K562 (cell line): ENCODE results near the gene PGBD1. TPM values are rescaled to one million over a fixed set of nuclear protein-coding genes. Genes with fewer than 3 reads are reported as not detected.

ENCODE experiments used
- ELF2 ChIP-seq: fragments of 250-450 bp; sonication (Bioruptor Pico); IDR thresholded peaks from 2 replicates; pipeline ENCODE4 v1.5.0; 2021; ENCODE audit warnings: mild to moderate bottlenecking
- ELF4 ChIP-seq: fragments of 450-650 bp; formaldehyde crosslinking; IDR thresholded peaks from 2 replicates; pipeline ENCODE4 v1.4.0; 2022; ENCODE audit warnings: missing genetic modification characterization
- FOXJ3 ChIP-seq: sonication (generic); formaldehyde crosslinking; IDR thresholded peaks from 2 replicates; pipeline ENCODE4 v1.4.0; 2020; ENCODE audit warnings: mild to moderate bottlenecking, missing genetic modification reagents
- GABPB1 ChIP-seq: sonication (generic); formaldehyde crosslinking; IDR thresholded peaks from 2 replicates; pipeline ENCODE4 v1.8.0; 2022; ENCODE audit warnings: mild to moderate bottlenecking, missing genetic modification reagents
- GTF2F1 ChIP-seq: IDR thresholded peaks from 2 replicates; pipeline ENCODE4 v1.6.1; 2011; ENCODE audit warnings: low read depth, low read length, improper control_type of control experiment
- MTA1 ChIP-seq: fragments of 450-650 bp; IDR thresholded peaks from 2 replicates; pipeline ENCODE4 v1.6.1; 2017; ENCODE audit warnings: borderline replicate concordance
- SMAD2 ChIP-seq: fragments of 150-350 bp; IDR thresholded peaks from 2 replicates; pipeline ENCODE4 v1.6.1; 2014; ENCODE audit warnings: low read depth, mild to moderate bottlenecking, low read length
- U2AF2 ChIP-seq: fragments of 200-400 bp; formaldehyde crosslinking; optimal IDR thresholded peaks from 2 replicates; pipeline ENCODE3; 2017; ENCODE audit warnings: low read depth, mild to moderate bottlenecking, low read length
- ZC3H4 ChIP-seq: sonication (generic); formaldehyde crosslinking; IDR thresholded peaks from 2 replicates; pipeline ENCODE4 v1.9.0; 2021; ENCODE audit warnings: missing genetic modification reagents, borderline replicate concordance
- polyA plus RNA-seq, 8 experiments: library from polyadenylated mRNA; depleted of rRNA in 4 of 8; stranded (reverse) in 5 of 8; unstranded in 3 of 8; fragments of >200 nt; fragmentation: Nextera tagmentation in 2 of 8; fragmentation: Illumina TruSeq in 1 of 8; extraction: Ambion mirVana in 2 of 8; extraction: Trizol in 1 of 8; gene quantifications; 2 replicates each; pipeline versions ENCODE4 v1.2.1 to v1.2.3, GENCODE V29; 2011 to 2014; ENCODE audit warnings: inconsistent platforms in 1 of 8, missing spikeins in 1 of 8
- total RNA-seq, 7 experiments: library from RNA; depleted of rRNA in 6 of 7; stranded (reverse); fragments of >200 nt in 6 of 7; fragmentation: Illumina TruSeq in 2 of 7; extraction: Trizol in 2 of 7; gene quantifications; 2 replicates each; pipeline versions ENCODE4 v1.2.1 to v1.2.3, GENCODE V29; 2011 to 2021; ENCODE audit warnings: low replicate concordance in 1 of 7
- TF ChIP-seq, protein P1 (sequence below): IDR thresholded peaks from 2 replicates; pipeline ENCODE4 v1.6.1; 2016; ENCODE audit warnings: missing genetic modification characterization, missing compliant biosample characterization
- TF ChIP-seq, protein P2 (sequence below): fragments of 450-650 bp; IDR thresholded peaks from 2 replicates; pipeline ENCODE4 v1.6.1; 2016; ENCODE audit warnings: low read depth
- TF ChIP-seq, protein P3 (sequence below): sonication (generic); formaldehyde crosslinking; IDR thresholded peaks from 2 replicates; pipeline ENCODE4 v1.8.0; 2023; ENCODE audit warnings: mild to moderate bottlenecking, missing genetic modification reagents
- TF ChIP-seq, protein P4 (sequence below): IDR thresholded peaks from 3 replicates; pipeline ENCODE4 v1.6.1; 2011; ENCODE audit warnings: borderline replicate concordance, mild to moderate bottlenecking; ENCODE audit not compliant: insufficient read length, insufficient read depth

PGBD1 gene
- total and polyA plus RNA-seq, 9 of the 15 experiments (the other 6 are each of a cell fraction or from before 2014, with no cell fraction given), result 3.3 to 9.0 (median 7.3) TPM

DNA sequence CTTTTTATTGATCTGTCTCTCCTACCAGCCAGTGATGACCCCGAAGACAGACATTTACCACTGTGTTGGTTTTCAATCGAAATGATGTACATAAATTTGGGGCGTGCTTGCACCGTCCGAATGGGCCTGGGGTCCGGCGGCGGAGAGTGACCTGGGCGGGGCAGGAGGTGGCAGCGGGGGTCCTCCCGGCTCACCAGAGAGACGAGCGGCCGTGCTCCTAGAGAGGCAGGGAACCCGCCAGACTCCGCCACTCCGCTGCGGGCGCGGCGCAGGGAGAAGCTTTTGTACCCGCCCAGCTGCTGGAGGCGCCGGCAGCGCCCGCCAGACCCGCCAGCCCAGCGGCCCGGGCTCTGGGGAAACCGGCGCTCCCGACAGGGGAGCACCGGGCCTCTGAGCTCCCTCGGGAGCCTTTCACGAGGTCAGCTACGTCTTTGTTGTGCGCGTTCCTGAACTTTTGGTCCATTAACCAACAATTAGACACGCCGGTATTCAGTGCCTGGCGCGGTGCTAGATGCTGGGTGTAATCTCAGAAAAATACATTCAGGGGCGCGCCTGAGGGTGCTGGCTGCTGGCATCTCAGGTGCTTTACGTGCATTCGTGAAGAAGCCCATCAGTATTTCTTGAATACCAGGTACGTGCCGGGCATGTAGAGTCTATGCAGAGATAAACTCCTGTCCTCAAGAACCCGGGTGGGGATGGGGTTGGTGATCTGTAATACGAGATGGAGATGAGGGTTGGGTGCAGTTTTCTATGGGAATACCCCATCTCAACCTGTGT, at the start of gene PGBD1 (continued):
- TF ChIP-seq, protein P1, sequence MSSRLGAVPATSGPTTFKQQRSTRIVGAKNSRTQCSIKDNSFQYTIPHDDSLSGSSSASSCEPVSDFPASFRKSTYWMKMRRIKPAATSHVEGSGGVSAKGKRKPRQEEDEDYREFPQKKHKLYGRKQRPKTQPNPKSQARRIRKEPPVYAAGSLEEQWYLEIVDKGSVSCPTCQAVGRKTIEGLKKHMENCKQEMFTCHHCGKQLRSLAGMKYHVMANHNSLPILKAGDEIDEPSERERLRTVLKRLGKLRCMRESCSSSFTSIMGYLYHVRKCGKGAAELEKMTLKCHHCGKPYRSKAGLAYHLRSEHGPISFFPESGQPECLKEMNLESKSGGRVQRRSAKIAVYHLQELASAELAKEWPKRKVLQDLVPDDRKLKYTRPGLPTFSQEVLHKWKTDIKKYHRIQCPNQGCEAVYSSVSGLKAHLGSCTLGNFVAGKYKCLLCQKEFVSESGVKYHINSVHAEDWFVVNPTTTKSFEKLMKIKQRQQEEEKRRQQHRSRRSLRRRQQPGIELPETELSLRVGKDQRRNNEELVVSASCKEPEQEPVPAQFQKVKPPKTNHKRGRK (tag), result no peak
- TF ChIP-seq ZC3H4 (CRISPR knock-in tag) (no peak), FOXJ3 (CRISPR knock-in tag) (no peak), SMAD2 (no peak), U2AF2 (no peak), GABPB1 (CRISPR knock-in tag) (peak; percentile 79), ELF2 (CRISPR knock-in tag) (no peak), MTA1 (peak; percentile 45; the same call in 1 of the 2 replicates), GTF2F1 (no peak), ELF4 (CRISPR knock-in tag) (no peak)
- TF ChIP-seq, protein P2, sequence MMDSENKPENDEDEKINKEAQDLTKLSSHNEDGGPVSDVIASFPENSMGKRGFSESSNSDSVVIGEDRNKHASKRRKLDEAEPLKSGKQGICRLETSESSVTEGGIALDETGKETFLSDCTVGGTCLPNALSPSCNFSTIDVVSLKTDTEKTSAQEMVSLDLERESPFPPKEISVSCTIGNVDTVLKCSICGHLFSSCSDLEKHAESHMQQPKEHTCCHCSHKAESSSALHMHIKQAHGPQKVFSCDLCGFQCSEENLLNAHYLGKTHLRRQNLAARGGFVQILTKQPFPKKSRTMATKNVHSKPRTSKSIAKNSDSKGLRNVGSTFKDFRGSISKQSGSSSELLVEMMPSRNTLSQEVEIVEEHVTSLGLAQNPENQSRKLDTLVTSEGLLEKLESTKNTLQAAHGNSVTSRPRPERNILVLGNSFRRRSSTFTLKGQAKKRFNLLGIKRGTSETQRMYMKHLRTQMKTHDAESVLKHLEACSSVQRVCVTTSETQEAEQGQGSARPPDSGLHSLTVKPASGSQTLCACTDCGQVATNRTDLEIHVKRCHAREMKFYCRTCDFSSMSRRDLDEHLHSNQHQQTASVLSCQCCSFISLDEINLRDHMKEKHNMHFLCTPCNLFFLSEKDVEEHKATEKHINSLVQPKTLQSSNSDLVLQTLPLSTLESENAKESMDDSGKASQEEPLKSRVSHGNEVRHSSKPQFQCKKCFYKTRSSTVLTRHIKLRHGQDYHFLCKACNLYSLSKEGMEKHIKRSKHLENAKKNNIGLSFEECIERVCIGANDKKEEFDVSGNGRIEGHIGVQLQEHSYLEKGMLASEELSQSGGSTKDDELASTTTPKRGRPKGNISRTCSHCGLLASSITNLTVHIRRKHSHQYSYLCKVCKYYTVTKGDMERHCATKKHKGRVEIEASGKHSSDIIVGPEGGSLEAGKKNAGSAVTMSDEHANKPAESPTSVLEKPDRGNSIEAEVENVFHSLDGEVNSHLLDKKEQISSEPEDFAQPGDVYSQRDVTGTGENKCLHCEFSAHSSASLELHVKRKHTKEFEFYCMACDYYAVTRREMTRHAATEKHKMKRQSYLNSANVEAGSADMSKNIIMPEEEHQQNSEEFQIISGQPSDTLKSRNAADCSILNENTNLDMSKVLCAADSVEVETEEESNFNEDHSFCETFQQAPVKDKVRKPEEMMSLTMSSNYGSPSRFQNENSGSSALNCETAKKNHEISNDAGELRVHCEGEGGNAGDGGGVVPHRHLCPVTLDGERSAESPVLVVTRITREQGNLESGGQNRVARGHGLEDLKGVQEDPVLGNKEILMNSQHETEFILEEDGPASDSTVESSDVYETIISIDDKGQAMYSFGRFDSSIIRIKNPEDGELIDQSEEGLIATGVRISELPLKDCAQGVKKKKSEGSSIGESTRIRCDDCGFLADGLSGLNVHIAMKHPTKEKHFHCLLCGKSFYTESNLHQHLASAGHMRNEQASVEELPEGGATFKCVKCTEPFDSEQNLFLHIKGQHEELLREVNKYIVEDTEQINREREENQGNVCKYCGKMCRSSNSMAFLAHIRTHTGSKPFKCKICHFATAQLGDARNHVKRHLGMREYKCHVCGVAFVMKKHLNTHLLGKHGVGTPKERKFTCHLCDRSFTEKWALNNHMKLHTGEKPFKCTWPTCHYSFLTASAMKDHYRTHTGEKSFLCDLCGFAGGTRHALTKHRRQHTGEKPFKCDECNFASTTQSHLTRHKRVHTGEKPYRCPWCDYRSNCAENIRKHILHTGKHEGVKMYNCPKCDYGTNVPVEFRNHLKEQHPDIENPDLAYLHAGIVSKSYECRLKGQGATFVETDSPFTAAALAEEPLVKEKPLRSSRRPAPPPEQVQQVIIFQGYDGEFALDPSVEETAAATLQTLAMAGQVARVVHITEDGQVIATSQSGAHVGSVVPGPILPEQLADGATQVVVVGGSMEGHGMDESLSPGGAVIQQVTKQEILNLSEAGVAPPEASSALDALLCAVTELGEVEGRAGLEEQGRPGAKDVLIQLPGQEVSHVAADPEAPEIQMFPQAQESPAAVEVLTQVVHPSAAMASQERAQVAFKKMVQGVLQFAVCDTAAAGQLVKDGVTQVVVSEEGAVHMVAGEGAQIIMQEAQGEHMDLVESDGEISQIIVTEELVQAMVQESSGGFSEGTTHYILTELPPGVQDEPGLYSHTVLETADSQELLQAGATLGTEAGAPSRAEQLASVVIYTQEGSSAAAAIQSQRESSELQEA, result no peak
- TF ChIP-seq, protein P3, sequence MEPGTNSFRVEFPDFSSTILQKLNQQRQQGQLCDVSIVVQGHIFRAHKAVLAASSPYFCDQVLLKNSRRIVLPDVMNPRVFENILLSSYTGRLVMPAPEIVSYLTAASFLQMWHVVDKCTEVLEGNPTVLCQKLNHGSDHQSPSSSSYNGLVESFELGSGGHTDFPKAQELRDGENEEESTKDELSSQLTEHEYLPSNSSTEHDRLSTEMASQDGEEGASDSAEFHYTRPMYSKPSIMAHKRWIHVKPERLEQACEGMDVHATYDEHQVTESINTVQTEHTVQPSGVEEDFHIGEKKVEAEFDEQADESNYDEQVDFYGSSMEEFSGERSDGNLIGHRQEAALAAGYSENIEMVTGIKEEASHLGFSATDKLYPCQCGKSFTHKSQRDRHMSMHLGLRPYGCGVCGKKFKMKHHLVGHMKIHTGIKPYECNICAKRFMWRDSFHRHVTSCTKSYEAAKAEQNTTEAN (CRISPR knock-in tag), result peak; percentile 58; the same call in 1 of the 2 replicates
- TF ChIP-seq, protein P4, sequence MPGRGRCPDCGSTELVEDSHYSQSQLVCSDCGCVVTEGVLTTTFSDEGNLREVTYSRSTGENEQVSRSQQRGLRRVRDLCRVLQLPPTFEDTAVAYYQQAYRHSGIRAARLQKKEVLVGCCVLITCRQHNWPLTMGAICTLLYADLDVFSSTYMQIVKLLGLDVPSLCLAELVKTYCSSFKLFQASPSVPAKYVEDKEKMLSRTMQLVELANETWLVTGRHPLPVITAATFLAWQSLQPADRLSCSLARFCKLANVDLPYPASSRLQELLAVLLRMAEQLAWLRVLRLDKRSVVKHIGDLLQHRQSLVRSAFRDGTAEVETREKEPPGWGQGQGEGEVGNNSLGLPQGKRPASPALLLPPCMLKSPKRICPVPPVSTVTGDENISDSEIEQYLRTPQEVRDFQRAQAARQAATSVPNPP, result no peak
